ENCODE data around the gene FGF22.
"Not testable (repeated sequence)": the region's sequence is repeated elsewhere in the genome, so short reads cannot be mapped to it uniquely, and the experiment has no call there.

The FGF22 gene

DNA sequence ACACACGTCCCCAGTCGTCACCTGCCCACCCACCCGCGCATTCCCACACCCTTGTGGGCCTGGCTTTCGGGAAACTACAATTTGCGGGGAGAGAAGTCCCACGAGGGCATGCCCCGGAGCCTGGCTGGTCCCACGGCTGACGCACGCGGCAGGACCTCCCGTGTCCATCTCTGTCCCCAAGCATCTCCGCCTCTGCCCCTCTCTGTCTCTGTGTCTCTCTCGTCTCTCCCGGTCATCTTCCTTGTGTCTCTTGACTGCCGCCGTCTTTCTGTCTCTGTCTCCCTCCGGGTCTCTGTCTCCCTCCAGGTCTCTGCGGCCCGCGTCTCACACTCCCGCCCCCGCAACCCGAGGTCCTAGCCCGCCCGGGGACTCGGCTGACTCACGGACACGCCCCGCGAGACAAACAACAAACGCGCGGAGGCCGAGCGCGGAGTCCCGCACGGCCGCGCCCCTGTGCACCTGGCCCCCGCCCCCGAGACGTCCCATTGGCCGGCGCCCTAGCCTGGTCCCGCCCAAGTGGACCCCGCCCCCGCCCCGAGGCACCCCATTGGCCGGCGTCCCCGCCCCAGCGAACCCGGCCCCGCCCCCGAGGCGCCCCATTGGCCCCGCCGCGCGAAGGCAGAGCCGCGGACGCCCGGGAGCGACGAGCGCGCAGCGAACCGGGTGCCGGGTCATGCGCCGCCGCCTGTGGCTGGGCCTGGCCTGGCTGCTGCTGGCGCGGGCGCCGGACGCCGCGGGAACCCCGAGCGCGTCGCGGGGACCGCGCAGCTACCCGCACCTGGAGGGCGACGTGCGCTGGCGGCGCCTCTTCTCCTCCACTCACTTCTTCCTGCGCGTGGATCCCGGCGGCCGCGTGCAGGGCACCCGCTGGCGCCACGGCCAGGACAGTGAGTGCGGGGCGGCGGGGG, at the start of gene FGF22:
Gene FGF22, plus strand, starts transcription at position 627 of the 908 bp plus-strand sequence. Its CDS starts 47 bp downstream, at position 674.
- peak; percentile 99 for DNase-seq (ENCODE audit: low spot score)

- DNase-seq (ENCODE audit: low spot score), result no peak
These were observed 49.3 kb upstream of the FGF22 start for GRCh38 chr19:590396-590745.

- no peak for DNase-seq (ENCODE audit: low spot score)
These were observed 49.0 kb upstream of the FGF22 start for GRCh38 chr19:590750-591098.

GRCh38 chr19:591099-591958, 48.4 kb upstream of the FGF22 start:
- DNase-seq (ENCODE audit: low spot score), result peak; percentile 84

DNA sequence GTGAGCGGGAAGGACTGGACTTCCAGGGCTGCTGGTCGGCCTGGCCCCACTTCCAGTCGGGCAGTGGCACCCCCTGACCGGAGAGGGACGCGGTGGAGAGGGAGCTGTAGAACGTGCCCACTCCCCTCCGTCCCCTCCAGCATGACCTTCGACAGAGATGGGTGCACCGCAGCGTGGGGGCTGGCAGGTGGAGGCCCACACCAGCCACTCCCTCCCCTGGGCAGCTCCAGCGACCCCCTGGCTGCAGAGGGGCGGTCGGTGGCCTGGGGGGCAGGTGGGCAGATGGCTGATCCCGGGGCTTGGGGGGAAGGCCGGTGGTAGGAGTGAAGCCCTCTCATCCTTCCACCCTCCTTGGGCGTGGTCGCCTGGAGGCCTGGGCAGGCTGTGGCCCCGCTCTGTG, 47.6 kb upstream of the FGF22 start:
- no peak for DNase-seq (ENCODE audit: low spot score)

DNA sequence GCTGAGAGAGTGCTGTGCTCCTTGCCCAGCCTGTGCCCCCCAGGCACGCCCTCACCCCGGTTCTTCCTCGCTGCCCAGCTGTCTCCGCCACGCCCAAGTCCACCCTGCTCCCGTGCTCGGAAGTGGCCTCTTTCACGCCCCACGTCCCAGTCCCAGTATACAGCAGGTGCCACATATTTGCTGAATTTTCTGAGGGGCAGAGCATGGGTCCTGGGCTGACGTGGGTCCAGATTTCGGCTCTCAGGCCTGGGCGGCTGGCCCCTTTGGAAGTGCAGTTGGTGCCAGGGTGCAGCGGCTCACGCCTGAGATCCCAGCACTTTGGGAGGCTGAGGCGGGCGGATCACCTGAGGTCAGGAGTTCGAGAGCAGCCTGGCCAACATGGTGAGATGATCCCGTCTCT, 46.6 kb upstream of the FGF22 start:
- no peak for DNase-seq (ENCODE audit: low spot score)

DNA sequence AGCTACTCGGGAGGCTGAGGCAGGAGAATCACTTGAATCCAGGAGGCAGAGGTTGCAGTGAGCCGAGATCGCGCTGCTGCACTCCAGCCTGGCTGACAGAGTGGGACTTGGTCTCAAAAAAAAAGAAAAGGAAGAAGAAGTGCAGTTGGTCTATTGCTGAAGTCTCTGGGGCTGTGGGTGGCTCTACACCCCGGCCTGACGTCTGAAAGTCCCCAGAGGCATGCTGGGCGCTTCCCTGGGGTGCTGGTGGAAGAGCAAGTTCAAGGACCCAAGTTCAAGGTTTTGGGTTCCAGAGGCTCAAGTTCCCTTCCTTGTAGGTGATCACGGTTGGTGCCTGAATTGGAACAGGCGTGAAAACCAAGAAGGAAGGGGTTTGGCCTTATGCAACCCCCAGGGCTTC, 46.2 kb upstream of the FGF22 start:
- no peak for DNase-seq (ENCODE audit: low spot score)

DNA sequence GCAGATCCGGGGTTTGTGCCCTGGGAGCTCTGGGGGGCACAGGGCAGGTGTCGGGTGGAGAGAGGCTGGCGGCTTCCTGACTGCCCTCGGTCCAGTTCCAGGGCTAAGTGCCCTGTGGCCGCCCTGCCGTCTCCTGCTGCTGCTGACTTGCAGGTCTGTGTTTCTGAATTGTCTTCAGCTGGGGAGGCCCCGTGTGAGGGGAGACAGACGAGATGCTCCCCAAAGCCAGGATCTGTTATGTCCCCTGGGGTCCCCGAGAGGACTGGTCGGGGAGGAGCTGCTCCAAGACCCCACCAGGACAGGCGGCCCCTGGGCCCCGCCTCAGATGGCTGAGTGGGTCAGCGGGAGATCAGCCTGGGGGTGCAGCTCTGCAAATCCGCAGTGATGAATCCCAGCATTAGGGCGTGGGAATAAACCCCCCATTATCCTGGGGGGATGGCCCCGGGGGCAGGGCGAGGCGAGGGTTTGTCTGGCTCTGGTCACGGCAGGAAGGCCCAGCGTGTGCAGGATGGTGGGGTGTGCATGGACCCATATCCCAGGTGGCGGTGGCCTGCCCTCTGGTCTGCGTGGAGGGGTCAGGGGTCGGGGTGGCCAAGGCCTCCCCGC, 45.3 kb upstream of the FGF22 start:
- DNase-seq (ENCODE audit: low spot score), result no peak

DNA sequence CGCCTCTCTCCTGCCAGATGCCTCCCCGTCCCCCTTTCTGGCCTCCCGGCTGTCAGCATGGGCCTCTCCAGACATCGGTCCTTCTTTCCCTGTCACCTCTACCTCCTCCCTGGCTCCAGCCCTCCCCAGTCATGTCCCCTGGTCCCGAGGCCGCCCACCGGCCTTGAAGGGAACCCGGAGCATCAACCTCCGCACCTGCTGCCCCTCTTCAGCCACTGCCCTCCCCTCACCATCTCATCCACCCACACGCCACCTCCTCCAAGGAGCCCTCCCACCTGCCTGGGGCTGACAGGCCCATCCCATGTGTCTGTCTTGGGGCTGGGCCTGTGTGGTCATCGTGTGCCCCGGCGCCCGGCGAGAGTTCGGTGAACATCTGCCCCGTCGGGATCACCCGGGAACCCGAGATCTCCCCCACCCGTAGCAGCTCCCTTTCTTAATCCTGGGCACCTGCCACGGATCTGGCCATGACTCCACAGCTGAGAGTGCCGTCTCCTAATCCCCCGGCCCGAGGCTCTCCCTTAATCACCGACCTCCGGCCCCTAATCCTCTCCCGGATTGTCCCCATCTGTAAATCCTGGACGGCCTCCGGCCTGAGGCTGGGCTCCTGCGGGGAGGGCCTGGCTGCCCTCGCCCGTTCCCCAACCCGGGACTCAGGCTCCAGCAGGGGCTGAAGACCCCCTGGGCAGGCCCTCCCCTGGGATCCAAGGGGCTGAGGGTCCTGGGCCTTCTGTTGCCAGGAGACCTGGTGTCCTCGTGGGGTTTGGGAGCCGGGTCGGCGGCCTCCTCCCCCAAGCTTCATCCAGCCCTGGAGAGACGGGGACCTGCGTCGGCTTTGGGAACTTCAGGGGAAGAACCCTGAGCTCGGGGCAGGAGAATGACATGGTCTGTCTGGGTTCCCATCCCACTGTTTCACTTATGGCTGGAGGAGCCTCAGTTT, 44.1 kb upstream of the FGF22 start:
- no peak for DNase-seq (ENCODE audit: low spot score)

DNA sequence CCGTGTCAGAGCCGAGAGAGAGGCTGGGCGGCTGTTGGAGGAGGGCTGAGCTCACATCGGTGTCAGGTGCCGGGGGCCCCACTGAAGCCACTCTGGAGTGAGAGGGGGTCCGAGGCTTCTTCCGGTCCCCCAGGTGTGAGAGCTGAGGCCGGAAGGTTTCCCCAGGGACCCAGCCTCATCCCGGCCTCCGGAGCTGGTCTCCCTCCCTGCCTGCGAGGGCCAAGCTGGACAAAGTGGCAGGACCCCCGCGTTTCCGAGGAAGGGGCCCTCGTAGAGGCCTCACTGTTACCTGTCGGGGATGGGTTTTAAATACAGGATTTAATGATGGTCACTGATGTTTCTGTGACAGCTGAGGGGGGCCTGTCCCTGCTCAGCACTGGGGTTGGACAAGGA, 43.4 kb upstream of the FGF22 start:
- no peak for DNase-seq (ENCODE audit: low spot score)

GRCh38 chr19:597406-598315, 42.0 kb upstream of the FGF22 start:
- no peak for DNase-seq (ENCODE audit: low spot score)

- no peak for DNase-seq (ENCODE audit: low spot score)
These were observed 38.4 kb upstream of the FGF22 start for GRCh38 chr19:601310-601709.

- no peak for DNase-seq (ENCODE audit: low spot score)
These were observed 37.9 kb upstream of the FGF22 start for GRCh38 chr19:601790-602189.

DNA sequence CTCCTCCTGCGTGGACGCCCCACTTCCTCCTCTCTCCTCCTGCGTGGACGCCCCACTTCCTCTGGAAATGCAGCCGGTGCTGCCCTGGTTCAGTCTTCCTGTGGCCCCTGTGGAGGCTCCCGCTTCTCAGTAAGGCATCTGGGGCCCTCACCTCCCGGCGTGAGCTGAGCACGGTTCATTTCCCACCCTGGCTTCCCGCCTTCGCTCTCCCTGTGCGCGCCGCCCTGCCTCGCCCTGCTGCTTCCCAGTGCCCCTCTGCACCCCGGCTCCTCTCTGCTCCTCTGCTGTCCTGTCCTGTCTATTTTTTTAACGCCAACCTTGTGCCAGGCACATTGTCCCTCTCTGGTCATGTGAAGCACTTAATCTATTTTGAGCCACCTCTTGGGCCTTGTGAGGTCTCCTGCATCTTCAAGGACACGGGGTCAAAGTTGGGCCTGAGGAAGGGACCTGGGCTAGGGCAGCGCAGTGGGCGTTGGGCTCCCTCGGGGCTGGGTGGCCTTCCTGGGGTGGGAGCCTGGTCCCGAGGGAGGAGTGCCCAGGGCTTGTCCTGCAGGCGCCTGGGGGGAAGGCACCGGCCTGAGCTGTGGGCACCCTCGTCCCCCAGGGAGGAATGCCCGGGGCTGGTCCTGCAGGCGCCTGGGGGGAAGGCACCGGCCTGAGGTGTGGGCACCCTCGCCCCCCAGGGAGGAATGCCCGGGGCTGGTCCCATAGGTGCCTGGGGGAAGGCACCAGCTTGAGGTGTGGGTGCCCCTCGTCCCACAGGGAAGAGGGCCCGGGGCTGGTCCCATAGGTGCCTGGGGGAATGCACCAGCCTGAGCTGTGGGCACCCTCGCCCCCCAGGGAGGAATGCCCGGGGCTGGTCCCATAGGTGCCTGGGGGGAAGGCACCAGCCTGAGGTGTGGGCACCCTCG, 37.0 kb upstream of the FGF22 start:
- DNase-seq (ENCODE audit: low spot score), result no peak

GRCh38 chr19:603302-603639, 36.4 kb upstream of the FGF22 start:
- DNase-seq (ENCODE audit: low spot score), result not testable (repeated sequence)

DNA sequence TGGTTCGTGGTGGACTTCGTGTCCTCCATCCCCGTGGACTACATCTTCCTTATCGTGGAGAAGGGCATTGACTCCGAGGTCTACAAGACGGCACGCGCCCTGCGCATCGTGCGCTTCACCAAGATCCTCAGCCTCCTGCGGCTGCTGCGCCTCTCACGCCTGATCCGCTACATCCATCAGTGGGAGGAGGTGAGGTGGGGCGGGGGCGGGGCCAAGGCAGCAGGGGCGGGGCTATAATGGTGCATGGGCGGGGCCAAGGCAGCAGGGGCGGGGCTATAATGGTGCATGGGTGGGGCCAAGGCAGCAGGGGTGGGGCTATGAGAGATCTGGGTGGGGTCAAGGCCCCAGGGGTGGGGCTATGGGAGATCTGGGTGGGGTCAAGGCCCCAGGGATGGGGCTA, 35.9 kb upstream of the FGF22 start:
- DNase-seq (ENCODE audit: low spot score), result not testable (repeated sequence)

- peak; percentile 54 for DNase-seq (ENCODE audit: low spot score)
These were observed 35.3 kb upstream of the FGF22 start for GRCh38 chr19:604355-604754.

DNA sequence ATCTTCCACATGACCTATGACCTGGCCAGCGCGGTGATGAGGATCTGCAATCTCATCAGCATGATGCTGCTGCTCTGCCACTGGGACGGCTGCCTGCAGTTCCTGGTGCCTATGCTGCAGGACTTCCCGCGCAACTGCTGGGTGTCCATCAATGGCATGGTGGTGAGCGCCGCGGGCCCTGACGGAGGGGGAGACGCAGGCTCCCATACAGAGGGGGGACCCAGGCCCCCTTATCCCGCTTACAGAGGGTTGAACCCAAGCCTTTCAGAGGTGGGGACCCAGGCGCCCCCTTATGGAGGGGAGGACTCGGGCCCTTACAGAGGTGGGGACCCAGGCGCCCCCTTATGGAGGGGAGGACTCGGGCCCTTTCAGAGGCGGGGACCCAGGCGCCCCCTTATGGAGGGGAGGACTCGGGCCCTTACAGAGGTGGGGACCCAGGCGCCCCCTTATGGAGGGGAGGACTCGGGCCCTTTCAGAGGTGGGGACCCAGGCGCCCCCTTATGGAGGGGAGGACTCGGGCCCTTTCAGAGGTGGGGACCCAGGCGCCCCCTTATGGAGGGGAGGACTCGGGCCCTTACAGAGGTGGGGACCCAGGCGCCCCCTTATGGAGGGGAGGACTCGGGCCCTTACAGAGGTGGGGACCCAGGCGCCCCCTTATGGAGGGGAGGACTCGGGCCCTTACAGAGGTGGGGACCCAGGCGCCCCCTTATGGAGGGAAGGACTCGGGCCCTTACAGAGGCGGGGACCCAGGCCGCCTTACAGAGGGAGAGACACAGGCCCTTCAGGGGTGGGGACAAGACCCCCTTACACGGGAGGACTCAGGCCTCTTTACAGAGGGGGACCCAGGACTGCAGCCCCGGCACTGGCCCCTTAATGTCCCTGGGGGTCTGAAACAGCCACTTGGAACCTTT, 34.4 kb upstream of the FGF22 start:
- DNase-seq (ENCODE audit: low spot score), result not testable (repeated sequence)
